ENCODE measurements around the gene MUC5B.

The MUC5B gene

GRCh38 chr11:1193326-1194230, 29.3 kb upstream of the MUC5B start:
- DNase-seq: no peak

DNA sequence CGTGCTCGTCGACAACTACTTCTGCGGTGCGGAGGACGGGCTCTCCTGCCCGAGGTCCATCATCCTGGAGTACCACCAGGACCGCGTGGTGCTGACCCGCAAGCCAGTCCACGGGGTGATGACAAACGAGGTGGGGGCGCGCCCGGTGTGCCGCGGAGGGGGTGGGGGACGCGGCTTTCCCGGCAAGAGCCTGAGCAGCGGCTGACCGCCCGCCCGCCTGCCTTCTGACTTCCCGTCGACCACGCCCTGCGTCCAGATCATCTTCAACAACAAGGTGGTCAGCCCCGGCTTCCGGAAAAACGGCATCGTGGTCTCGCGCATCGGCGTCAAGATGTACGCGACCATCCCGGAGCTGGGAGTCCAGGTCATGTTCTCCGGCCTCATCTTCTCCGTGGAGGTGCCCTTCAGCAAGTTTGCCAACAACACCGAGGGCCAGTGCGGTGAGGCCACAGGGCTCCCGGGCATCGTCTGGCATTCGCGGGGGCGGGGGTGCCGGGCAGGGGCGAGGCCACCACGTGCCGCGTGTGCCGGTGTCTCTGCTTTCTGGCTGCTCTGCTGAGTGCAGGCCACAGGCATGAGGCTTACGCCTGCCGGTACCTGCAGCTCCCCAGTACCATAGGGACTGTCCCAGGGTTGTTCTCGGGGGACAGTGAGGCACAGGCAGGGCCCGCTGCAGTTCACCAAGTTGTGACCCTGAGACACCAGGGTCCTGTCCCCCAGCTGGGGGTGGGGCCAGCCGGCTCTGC, 28.5 kb upstream of the MUC5B start:
- DNase-seq: no peak

- DNase-seq: no peak
Measured at GRCh38 chr11:1194977-1195681, 27.7 kb upstream of the MUC5B start.

- DNase-seq: no peak
Measured at GRCh38 chr11:1195682-1196515, 27.0 kb upstream of the MUC5B start.

- DNase-seq: no peak
Measured at GRCh38 chr11:1196516-1197391, 26.1 kb upstream of the MUC5B start.

- no peak for DNase-seq
Measured at GRCh38 chr11:1197431-1197885, 25.4 kb upstream of the MUC5B start.

- DNase-seq: no peak
Measured at GRCh38 chr11:1197886-1198560, 24.8 kb upstream of the MUC5B start.

DNA sequence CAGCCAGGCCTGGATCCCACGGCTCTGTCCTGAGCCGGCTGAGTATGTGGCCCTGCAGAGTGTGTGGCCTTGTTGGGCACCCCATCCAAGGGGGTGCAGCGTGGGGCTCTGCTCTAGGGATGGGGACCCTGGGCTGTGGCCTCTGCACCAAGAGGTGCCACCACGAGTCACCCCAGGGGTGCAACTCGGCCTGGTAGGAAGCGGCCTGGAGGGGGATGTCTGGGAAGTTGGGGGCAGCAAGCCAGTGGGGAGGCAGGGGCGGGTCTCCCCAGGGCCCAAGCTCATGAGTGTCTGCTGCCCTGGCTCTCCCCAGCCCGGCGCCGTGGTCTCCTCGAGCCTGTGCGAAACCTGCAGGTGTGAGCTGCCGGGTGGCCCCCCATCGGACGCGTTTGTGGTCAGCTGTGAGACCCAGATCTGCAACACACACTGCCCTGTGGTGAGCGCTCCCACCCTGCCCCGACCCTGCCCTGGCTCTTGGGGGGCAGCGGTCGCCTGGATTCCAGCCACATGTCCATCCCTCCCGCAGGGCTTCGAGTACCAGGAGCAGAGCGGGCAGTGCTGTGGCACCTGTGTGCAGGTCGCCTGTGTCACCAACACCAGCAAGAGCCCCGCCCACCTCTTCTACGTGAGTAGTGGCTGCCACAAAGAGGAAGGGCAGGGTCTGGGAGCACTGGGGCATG, 24.2 kb upstream of the MUC5B start:
- no peak for DNase-seq

- DNase-seq: no peak
Measured at GRCh38 chr11:1199241-1199750, 23.6 kb upstream of the MUC5B start.

- DNase-seq: no peak
Measured at GRCh38 chr11:1199751-1200610, 22.9 kb upstream of the MUC5B start.

- DNase-seq: no peak
Measured at GRCh38 chr11:1200611-1201191, 22.2 kb upstream of the MUC5B start.

DNA sequence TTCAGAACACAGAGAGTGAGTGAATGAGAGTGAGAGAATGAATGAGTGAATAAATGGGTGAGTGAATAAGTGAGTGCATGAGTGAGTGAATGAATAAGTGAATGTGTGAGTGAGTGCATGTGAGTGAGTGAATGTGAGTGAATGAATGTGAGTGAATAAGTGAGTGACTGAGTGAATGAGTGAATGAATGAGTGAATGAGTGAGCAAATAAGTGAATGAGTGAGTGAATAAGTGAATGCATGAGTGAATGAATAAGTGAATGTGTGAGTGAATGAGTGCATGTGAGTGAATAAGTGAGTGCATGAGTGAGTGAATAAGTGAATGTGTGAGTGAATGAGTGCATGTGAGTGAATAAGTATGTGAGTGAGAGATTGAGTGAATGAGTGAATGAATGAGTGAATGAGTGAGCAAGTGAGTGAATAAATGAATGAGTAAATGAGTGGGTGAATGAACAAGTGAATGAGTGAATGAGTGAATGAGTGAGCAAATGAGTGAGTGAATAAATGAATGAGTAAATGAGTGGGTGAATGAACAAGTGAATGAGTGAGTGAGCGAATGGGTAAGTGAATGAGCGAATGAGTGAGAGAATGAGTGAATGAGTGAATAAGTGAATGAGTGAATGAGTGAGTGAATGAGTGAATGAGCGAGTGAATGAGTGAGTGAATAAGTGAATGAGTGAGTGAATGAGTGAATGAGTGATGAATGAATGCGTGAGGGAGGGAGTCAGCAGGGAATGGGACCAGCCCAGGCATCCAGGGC, 21.3 kb upstream of the MUC5B start:
- no peak for DNase-seq

DNA sequence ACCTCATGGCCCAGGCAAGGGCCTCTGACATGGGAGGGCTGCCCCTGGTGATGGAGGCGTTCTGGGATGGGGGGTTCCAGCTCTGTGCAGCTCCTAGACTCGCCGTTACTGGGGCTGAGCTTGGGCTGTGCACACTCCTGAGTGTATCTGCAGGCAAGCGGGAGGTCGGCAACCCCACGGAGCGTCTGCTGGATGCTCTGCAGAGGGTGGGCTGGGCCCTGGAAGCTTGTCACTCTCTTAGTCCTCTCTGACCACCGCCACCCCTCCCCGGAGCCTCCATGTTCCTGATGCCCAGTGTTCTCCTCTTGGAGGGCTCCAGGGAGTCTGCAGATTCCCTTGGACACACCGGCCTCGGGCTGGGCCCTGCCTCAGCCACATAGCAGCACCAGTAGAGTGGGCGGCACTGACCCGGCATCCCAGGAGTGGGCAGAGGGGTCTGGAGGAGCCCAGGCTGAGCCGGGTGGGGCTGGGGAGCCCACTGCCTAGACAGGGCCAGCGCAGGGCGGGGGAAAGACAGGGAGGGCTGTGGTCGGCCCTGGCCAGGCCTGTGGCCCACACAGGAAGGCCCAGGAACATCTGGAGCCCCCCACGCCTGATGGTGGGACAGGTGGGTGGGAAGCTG, 20.6 kb upstream of the MUC5B start:
- no peak for DNase-seq

GRCh38 chr11:1202776-1203504, 19.9 kb upstream of the MUC5B start:
- peak; percentile 56 for DNase-seq

DNA sequence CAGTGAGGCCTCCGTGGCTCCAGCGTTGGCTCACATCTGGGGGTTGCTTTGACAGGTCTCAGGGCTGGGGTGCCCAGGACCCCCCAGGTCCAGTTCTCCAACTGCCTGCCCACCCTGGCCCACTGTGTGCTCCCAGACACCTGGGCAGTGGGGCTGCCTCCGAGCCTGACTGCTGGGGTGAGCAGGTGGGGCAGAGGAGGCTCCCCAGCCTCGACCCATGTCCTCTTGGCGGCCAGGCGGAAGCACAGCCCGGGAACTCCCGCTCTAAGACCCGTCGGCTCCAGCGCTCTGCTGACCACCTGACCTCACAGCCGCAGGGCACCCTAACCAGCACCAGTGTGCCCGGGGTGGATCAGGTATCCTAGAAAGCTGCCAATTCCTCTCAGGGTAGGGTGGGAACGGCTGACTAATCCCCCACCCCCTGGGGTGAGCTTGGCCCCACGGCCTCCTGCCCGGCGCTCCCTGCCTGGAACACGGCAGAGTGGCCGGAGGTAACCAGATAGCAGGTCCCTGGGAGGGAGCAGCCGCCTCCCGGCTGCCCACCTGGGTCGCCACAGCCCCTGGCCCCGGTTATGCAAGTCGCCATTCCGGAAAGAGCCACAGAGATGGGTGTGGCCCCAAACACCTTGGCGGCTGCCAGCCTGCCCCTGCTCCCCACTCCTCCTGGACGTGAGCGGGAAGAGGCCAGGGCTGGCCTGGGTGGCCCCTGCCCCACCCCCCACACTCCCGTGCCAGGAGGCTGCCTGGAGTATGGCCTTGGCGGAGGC, 19.2 kb upstream of the MUC5B start:
- no peak for DNase-seq

All from activated T-cell treated with anti-CD3 and anti-CD28 coated beads for 4 hours (primary cell).